Heart left ventricle (tissue), 13 donors: ENCODE results near the gene KLRD1.

Experiments used
- CTCF ChIP-seq, 12 donors: fragments of 200-600 bp; sonication (generic) in 4 of 12; IDR thresholded peaks; one replicate each; pipeline versions ENCODE4 v1.5.0 to v1.8.0; 2018 to 2022; ENCODE audit warnings: antibody characterized with exemption in 12 of 12, mild to moderate bottlenecking in 5 of 12
- POLR2A ChIP-seq, 2 donors: fragments of 450-650 bp; IDR thresholded peaks; one replicate each; pipeline ENCODE4 v1.6.1; 2017; ENCODE audit warnings: antibody characterized with exemption in 2 of 2, mild to moderate bottlenecking in 2 of 2, moderate library complexity in 2 of 2
- donor health status: ischemic (EF 13 %, LVEDD 7.1; RV severe dilation, severe dysfunction).
- donor health status: DM: no; HTN: yes; CAD: no.
- donor health status: DM: no; HTN: no; CAD: no.
- donor health status: ischemic (EF 25% LVEDD 6.9; RV normal size, moderate dysfunction).
- donor health status: ischemic (EF 25% LVEDD 5.7; RV mildly dilated, moderate dysfunction).
- donor health status: ischemic (EF 35%, LVEDD 5.7; RV mildly dilated, moderate dysfunction).
- donor health status: nonischemic (EF 11% LVEDD 7.7; RV severe dilation, severe dysfunction).
- donor health status: DM: yes; HTN: yes; CAD: no.
- donor health status: PGD.
- donor health status: ischemic (EF 29% LVEDD 5.4; RV normal size, mild dysfunction).
- donor health status: nonischemic (EF 23%, LVEDD 6.1; RV moderate dilation, normal function).

GRCh38 chr12:10368206-10369171 is 60.8 kb downstream of the KLRD1 start:
- TF ChIP-seq CTCF (IDR thresholded peaks at IDR 0.05) (no peak), POLR2A (IDR thresholded peaks at IDR 0.05) (no peak)
